Mammary epithelial cell (primary cell): Measurements from ENCODE around the gene DUSP8.

ENCODE experiments used
- CTCF ChIP-seq, 2 donors: IDR thresholded peaks in 1 of 2; conservative IDR thresholded peaks in 1 of 2; 2 replicates each; pipeline ENCODE4 v1.5.1; 2011 to 2012; ENCODE audit warnings: inconsistent platforms in 2 of 2, low read length in 2 of 2, mild to moderate bottlenecking in 2 of 2, control low read depth in 1 of 2, low read depth in 1 of 2; ENCODE audit not compliant: insufficient read depth in 1 of 2; ENCODE audit errors: extremely low read depth in 1 of 2
- EZH2 ChIP-seq: IDR thresholded peaks from 2 replicates; pipeline ENCODE4 v1.6.1; 2012; ENCODE audit warnings: low read length, inconsistent platforms, borderline replicate concordance

- no peak for TF ChIP-seq CTCF (conservative IDR thresholded peaks at IDR 0.05 in 1 of 2, IDR thresholded peaks at IDR 0.05 in 1 of 2; ENCODE audit: extremely low read depth in 1 of 2, insufficient read depth in 1 of 2, low read depth in 1 of 2, low read length in 2 of 2)
- no peak for TF ChIP-seq EZH2
Observed at GRCh38 chr11:1563697-1564534, 8.2 kb downstream of the DUSP8 start.
